Measurements from ENCODE around the gene TRIM45. TPM values are rescaled to one million over a fixed set of nuclear protein-coding genes. Genes with fewer than 3 reads are reported as not detected.

The TRIM45 gene
- total RNA-seq, 1 donor from 2014 or later: 7.0 TPM

DNA sequence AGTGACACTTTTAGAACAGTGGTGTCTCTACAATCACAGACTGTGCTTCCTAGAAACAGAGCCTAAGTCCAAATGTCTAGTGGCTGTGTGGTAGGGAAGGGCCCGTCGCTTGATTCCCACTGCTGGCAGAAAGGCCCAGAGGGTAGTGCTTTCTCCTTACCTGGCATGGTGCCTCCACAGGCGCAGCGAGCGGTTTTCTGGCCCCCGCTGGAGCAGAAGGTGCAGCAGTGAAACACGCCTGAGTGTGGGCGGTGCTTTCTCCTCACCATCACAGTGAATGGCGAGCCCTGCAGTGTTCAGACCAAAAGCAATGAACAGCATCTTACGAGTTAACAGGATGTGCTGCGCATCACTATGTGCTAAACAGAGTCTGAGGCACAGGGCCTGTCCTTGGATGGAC, 8.3 kb downstream of the TRIM45 start:
- H3K36me3 Mint-ChIP-seq (ENCODE audit: low read depth, unreplicated experiment): peaks cover 4% of the 10 kb centered on the region
- DNase-seq (ENCODE audit: low spot score): no peak
- H3K4me1 Mint-ChIP-seq (ENCODE audit: unreplicated experiment): no peaks in the 10 kb centered on the region
- no peaks in the 10 kb centered on the region for H3K9me3 Mint-ChIP-seq (ENCODE audit: unreplicated experiment)
- peaks cover 2% of the 10 kb centered on the region for H3K27me3 Mint-ChIP-seq (ENCODE audit: unreplicated experiment)
- no peak overlapping the region for H3K27ac Mint-ChIP-seq (ENCODE audit: unreplicated experiment)
- no peak for TF ChIP-seq CTCF (IDR thresholded peaks at IDR 0.05; ENCODE audit: unreplicated experiment)
- no peak overlapping the region for H3K4me3 Mint-ChIP-seq (ENCODE audit: unreplicated experiment)

DNA sequence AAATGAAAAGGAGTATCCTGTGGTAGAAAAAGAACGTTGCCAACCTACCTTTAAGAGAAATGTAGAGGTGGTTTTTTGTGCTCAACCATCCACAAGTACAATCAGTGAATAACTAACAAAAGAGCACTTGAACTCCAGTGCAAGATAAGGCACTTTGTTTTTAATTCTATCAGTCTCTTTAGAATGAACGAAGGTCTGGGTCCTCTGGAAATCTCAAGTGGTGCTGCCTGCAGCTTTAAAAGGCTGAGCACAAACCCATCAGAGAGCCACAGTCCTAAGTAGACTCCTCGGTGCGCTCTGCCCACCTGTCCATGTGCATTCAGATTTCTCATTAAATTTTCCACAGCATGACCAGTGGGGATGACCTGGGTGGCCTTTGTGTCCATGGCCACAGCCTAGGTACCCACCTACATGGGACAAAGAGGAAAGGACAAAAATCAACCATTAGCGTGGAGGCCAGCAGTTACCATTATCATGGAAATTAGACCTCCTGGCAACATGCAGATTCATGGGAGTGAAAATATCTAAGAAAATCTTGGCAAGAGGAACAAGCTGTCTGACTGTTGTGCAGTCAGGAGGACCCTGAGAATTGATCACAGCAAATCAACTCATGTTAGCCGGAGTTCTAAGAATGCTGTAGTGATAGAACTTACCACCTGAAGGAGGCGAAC, 9.4 kb downstream of the TRIM45 start:
- H3K4me3 Mint-ChIP-seq (ENCODE audit: unreplicated experiment): no peak overlapping the region
- no peak for DNase-seq (ENCODE audit: low spot score)
- H3K36me3 Mint-ChIP-seq (ENCODE audit: low read depth, unreplicated experiment): peaks cover 4% of the 10 kb centered on the region
- no peak for TF ChIP-seq CTCF (IDR thresholded peaks at IDR 0.05; ENCODE audit: unreplicated experiment)
- H3K4me1 Mint-ChIP-seq (ENCODE audit: unreplicated experiment): no peaks in the 10 kb centered on the region
- H3K27me3 Mint-ChIP-seq (ENCODE audit: unreplicated experiment): peaks cover 2% of the 10 kb centered on the region
- no peaks in the 10 kb centered on the region for H3K9me3 Mint-ChIP-seq (ENCODE audit: unreplicated experiment)
- H3K27ac Mint-ChIP-seq (ENCODE audit: unreplicated experiment): no peak overlapping the region

GRCh38 chr1:117110774-117111173, 10.8 kb downstream of the TRIM45 start:
- H3K36me3 Mint-ChIP-seq (ENCODE audit: low read depth, unreplicated experiment): peaks cover 4% of the 10 kb centered on the region
- peaks cover 2% of the 10 kb centered on the region for H3K27me3 Mint-ChIP-seq (ENCODE audit: unreplicated experiment)
- no peaks in the 10 kb centered on the region for H3K9me3 Mint-ChIP-seq (ENCODE audit: unreplicated experiment)
- H3K4me3 Mint-ChIP-seq (ENCODE audit: unreplicated experiment): no peak overlapping the region
- DNase-seq (ENCODE audit: low spot score): no peak
- TF ChIP-seq CTCF (IDR thresholded peaks at IDR 0.05; ENCODE audit: unreplicated experiment): no peak
- H3K27ac Mint-ChIP-seq (ENCODE audit: unreplicated experiment): no peak overlapping the region
- H3K4me1 Mint-ChIP-seq (ENCODE audit: unreplicated experiment): no peaks in the 10 kb centered on the region

GRCh38 chr1:117107364-117107763, 14.2 kb downstream of the TRIM45 start:
- no peak for DNase-seq (ENCODE audit: low spot score)
- Mint-ChIP-seq H3K9me3 (ENCODE audit: unreplicated experiment) (no peaks in the 10 kb centered on the region), H3K27ac (ENCODE audit: unreplicated experiment) (no peak overlapping the region), H3K4me3 (ENCODE audit: unreplicated experiment) (no peak overlapping the region), H3K4me1 (ENCODE audit: unreplicated experiment) (no peaks in the 10 kb centered on the region), H3K36me3 (ENCODE audit: low read depth, unreplicated experiment) (no peaks in the 10 kb centered on the region), H3K27me3 (ENCODE audit: unreplicated experiment) (peaks cover 2% of the 10 kb centered on the region)
- TF ChIP-seq CTCF (IDR thresholded peaks at IDR 0.05; ENCODE audit: unreplicated experiment): no peak

- no peak overlapping the region for H3K27ac Mint-ChIP-seq (ENCODE audit: unreplicated experiment)
- H3K4me3 Mint-ChIP-seq (ENCODE audit: unreplicated experiment): no peak overlapping the region
- H3K4me1 Mint-ChIP-seq (ENCODE audit: unreplicated experiment): no peaks in the 10 kb centered on the region
- no peaks in the 10 kb centered on the region for H3K36me3 Mint-ChIP-seq (ENCODE audit: low read depth, unreplicated experiment)
- DNase-seq (ENCODE audit: low spot score): no peak
- H3K9me3 Mint-ChIP-seq (ENCODE audit: unreplicated experiment): no peaks in the 10 kb centered on the region
- TF ChIP-seq CTCF (IDR thresholded peaks at IDR 0.05; ENCODE audit: unreplicated experiment): no peak
- H3K27me3 Mint-ChIP-seq (ENCODE audit: unreplicated experiment): no peaks in the 10 kb centered on the region
Observed at GRCh38 chr1:117106478-117106877, 15.1 kb downstream of the TRIM45 start.

All from endothelial cell (in vitro differentiated cells).